ENCODE measurements around the gene LCOR.

LCOR gene

DNA sequence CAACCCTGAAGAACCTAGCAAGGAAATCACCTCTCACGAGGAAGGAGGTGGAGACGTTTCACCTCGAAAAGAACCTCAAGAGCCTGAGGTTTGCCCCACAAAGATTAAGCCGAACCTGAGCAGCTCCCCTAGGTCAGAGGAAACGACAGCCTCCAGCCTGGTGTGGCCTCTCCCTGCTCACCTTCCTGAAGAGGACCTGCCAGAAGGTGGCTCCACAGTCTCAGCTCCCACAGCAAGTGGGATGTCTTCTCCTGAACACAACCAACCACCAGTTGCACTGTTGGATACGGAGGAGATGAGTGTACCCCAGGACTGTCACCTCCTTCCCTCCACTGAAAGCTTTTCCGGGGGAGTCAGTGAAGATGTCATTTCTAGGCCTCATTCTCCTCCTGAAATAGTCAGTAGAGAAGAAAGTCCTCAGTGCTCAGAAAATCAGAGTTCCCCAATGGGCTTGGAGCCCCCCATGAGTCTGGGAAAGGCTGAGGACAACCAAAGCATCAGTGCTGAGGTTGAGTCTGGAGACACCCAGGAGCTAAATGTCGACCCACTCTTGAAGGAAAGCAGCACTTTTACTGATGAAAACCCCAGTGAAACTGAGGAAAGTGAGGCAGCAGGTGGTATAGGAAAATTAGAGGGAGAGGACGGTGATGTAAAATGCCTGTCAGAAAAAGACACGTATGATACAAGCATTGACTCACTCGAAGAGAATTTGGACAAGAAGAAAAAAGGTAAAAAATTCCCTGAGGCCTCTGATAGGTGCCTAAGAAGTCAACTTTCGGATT, 150.2 kb downstream of the LCOR start:
- no peak overlapping the region for H3K27ac ChIP-seq
- no peak for DNase-seq (ENCODE audit: low spot score)
- TF ChIP-seq, protein P1, sequence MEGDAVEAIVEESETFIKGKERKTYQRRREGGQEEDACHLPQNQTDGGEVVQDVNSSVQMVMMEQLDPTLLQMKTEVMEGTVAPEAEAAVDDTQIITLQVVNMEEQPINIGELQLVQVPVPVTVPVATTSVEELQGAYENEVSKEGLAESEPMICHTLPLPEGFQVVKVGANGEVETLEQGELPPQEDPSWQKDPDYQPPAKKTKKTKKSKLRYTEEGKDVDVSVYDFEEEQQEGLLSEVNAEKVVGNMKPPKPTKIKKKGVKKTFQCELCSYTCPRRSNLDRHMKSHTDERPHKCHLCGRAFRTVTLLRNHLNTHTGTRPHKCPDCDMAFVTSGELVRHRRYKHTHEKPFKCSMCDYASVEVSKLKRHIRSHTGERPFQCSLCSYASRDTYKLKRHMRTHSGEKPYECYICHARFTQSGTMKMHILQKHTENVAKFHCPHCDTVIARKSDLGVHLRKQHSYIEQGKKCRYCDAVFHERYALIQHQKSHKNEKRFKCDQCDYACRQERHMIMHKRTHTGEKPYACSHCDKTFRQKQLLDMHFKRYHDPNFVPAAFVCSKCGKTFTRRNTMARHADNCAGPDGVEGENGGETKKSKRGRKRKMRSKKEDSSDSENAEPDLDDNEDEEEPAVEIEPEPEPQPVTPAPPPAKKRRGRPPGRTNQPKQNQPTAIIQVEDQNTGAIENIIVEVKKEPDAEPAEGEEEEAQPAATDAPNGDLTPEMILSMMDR (IDR thresholded peaks at IDR 0.05), result no peak
- H3K4me3 ChIP-seq, result no peak overlapping the region

DNA sequence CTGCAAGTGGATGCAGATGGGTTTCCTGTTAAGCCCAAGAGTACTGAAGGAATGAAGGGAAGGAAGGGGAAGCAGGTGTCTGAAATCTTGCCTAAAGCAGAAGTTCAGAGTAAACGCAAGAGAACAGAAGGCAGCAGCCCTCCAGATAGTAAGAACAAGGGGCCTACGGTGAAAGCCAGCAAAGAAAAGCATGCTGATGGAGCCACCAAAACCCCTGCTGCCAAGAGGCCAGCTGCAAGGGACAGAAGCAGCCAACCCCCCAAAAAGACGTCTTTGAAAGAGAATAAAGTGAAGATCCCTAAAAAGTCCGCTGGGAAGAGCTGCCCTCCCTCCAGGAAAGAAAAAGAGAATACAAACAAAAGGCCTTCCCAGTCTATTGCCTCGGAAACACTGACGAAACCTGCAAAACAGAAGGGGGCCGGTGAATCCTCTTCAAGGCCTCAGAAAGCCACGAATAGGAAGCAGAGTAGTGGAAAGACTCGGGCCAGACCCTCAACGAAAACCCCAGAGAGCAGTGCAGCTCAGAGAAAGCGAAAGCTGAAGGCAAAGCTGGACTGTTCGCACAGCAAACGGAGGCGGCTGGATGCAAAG, 152.5 kb downstream of the LCOR start:
- Histone ChIP-seq H3K4me3 (no peak overlapping the region), H3K27ac (no peak overlapping the region)
- no peak for DNase-seq (ENCODE audit: low spot score)
- TF ChIP-seq, protein P1 (IDR thresholded peaks at IDR 0.05), result no peak

DNA sequence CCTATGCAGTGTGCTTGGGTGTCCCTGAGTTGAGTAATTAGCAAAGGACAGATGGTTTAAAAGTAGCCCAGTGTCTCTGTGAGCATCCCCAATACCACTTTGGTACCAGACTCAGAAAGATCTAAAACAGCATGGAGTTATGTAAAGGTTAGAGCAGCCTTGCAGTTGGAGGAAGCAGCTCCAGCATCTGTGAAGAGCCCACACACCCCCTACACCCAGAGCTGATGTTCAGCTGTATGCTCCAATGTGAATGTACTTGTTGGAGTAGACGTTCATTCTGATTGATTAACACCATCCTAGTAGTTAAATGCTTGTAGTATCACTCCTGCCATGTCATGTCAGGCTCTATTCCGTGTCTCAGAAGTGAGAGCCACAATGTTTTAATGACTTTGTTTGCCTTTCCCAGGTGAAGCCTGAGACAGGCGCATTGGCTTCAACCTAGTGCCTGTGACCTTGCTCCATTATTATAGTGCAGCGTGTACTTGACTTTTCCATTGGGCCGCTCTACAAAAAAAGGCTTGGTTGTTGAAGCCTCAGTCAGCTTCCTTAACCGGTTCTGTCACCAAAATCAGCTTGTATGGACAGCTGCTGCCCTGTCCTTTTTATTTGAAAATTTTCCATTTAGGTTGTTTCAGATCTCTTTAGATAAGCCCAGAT, 154.2 kb downstream of the LCOR start:
- Histone ChIP-seq H3K4me3 (no peak overlapping the region), H3K27ac (no peak overlapping the region)
- TF ChIP-seq, protein P1 (IDR thresholded peaks at IDR 0.05), result no peak
- no peak for DNase-seq (ENCODE audit: low spot score)

DNA sequence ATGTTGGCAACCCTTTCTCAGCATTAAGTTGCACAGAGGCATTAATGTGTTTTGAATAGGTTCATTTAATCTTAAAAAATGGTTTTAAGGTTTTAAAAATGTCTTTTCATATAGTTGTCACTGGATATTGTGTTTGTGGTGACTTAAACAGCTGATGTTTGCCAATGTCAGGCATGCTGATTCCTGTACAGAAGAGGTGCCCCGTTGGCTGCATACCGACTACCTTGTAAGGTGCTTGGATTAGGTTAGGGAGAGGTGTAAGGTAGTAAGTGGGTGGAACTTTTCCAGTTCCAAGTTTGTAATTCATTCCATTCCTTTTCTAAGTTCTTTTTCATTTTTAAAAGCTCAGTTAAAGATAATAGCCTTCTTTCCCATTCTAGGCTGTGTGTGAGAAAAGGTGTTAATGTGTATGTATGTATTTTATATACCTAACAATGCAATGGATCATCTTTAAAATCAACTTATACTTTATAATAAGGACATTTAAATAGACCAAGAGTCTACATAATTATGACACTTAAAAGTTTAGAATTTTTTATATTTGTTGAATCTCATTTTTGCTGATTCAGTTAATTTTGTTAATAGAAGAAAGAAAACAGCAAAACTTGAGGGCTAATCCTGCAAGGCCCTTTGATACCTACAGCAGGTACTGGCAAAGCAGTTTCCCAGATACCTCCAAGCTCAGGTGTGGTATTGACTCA, 155.2 kb downstream of the LCOR start:
- no peak overlapping the region for H3K27ac ChIP-seq
- TF ChIP-seq, protein P1 (IDR thresholded peaks at IDR 0.05), result no peak

DNA sequence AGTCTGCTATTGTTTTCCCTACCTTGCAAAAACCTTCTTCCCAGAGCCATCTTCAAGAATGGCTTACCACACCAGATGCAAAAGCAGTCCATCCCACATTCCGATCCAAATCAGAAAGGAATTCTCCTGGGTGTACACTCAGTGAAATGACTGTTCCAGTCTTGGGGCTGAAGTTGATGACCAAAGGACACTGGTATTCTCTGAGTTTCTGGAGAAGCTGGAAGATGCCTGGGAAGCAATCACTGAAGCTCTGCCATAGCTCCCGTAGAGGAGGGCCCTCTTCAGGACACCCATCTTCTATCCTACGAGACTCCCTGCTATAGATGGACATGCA, 155.7 kb downstream of the LCOR start:
- H3K27ac ChIP-seq, result no peak overlapping the region
- no peak for DNase-seq (ENCODE audit: low spot score)
- H3K4me3 ChIP-seq, result no peak overlapping the region
- TF ChIP-seq, protein P1 (IDR thresholded peaks at IDR 0.05), result no peak

More for the DNA sequence above, 155.2 kb downstream of the LCOR start:
- DNase-seq (ENCODE audit: low spot score), result no peak
- H3K4me3 ChIP-seq, result no peak overlapping the region

DNA sequence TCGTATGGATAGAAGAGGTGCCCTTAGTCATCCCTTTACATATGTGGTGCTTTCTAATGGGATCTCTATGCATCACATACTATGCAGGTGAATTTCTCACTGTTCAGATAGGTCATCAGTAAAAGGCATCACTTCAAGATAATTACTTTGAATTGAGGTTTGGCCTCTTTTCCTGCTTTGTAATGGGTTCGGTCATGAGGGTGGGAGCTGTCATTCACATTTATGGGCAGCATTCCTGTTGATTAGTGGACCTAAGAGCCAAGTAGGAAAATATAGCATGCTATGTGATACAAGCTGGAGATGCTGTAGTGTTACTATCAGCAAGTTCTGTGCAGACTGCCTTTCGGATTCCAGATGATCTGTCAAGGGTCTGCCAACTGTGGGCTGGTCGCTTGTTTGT, 156.3 kb downstream of the LCOR start:
- TF ChIP-seq, protein P1 (IDR thresholded peaks at IDR 0.05), result no peak
- Histone ChIP-seq H3K27ac (peak overlapping the region in 1 of 2 donors; percentile 30), H3K4me3 (no peak overlapping the region)
- DNase-seq (ENCODE audit: low spot score), result no peak

Measured in coronary artery (tissue), 2 donors.